SHP77 (cell line): ENCODE data around the gene OXNAD1.

Experiments used
- DNase-seq, 2 experiments: peaks; one replicate each; lab custom pipeline; 2025; lab: John Stamatoyannopoulos, UW

The OXNAD1 gene

GRCh38 chr3:16329036-16329825 is 64.2 kb downstream of the OXNAD1 start:
- no peak for DNase-seq

GRCh38 chr3:16329826-16330129 is 64.8 kb downstream of the OXNAD1 start:
- DNase-seq: no peak

GRCh38 chr3:16330351-16330750 is 65.3 kb downstream of the OXNAD1 start:
- DNase-seq: no peak

GRCh38 chr3:16331319-16331883 is 66.4 kb downstream of the OXNAD1 start:
- no peak for DNase-seq

GRCh38 chr3:16332904-16333426 is 68.0 kb downstream of the OXNAD1 start:
- DNase-seq: no peak

GRCh38 chr3:16334909-16335308 is 69.9 kb downstream of the OXNAD1 start:
- no peak for DNase-seq

GRCh38 chr3:16335333-16335732 is 70.3 kb downstream of the OXNAD1 start:
- no peak for DNase-seq

GRCh38 chr3:16335772-16336645 is 71.0 kb downstream of the OXNAD1 start:
- no peak for DNase-seq

GRCh38 chr3:16336825-16337224 is 71.8 kb downstream of the OXNAD1 start:
- no peak for DNase-seq

- DNase-seq: no peak
These were observed 73.0 kb downstream of the OXNAD1 start for GRCh38 chr3:16337856-16338540.

- DNase-seq: no peak
These were observed 74.0 kb downstream of the OXNAD1 start for GRCh38 chr3:16338999-16339398.

- DNase-seq: no peak
These were observed 78.1 kb downstream of the OXNAD1 start for GRCh38 chr3:16343101-16343500.

GRCh38 chr3:16346413-16347081 is 81.5 kb downstream of the OXNAD1 start:
- DNase-seq: no peak

GRCh38 chr3:16347548-16347947 is 82.5 kb downstream of the OXNAD1 start:
- no peak for DNase-seq

- no peak for DNase-seq
These were observed 85.1 kb downstream of the OXNAD1 start for GRCh38 chr3:16349986-16350596.

GRCh38 chr3:16350597-16351318 is 85.7 kb downstream of the OXNAD1 start:
- DNase-seq: no peak

- no peak for DNase-seq
These were observed 87.4 kb downstream of the OXNAD1 start for GRCh38 chr3:16352428-16352827.

GRCh38 chr3:16354291-16354690 is 89.3 kb downstream of the OXNAD1 start:
- DNase-seq: no peak
